CD4-positive, alpha-beta T cell treated with Interleukin-6 for 4 hours (primary cell): ENCODE results near the gene IL17RA.
"Not testable (repeated sequence)": the region's sequence is repeated elsewhere in the genome, so short reads cannot be mapped to it uniquely, and the experiment has no call there.

Experiments used
- DNase-seq: peaks from one replicate; pipeline ENCODE4 v3.0.0-alpha.2; 2020; ENCODE audit warnings: mixed read lengths

IL17RA gene

GRCh38 chr22:17121233-17122195 lies 36.7 kb downstream of the IL17RA start, which contains the start of gene TMEM121B:
Gene TMEM121B, minus strand, starts transcription at chr22:17121360. Its CDS starts 233 bp downstream, at chr22:17121127.
- DNase-seq, result no peak

- no peak for DNase-seq
Observed at GRCh38 chr22:17130199-17130598, 45.4 kb downstream of the IL17RA start.

- no peak for DNase-seq
Observed at GRCh38 chr22:17131686-17132085, 46.9 kb downstream of the IL17RA start.

- no peak for DNase-seq
Observed at GRCh38 chr22:17132112-17132511, 47.3 kb downstream of the IL17RA start.

GRCh38 chr22:17133137-17133536 lies 48.3 kb downstream of the IL17RA start:
- no peak for DNase-seq

- DNase-seq, result no peak
Observed at GRCh38 chr22:17135153-17135760, 50.5 kb downstream of the IL17RA start.

- no peak for DNase-seq
Observed at GRCh38 chr22:17137170-17137569, 52.4 kb downstream of the IL17RA start.

- no peak for DNase-seq
Observed at GRCh38 chr22:17137861-17138425, 53.1 kb downstream of the IL17RA start.

GRCh38 chr22:17138513-17138912 lies 53.7 kb downstream of the IL17RA start:
- DNase-seq, result no peak

- no peak for DNase-seq
Observed at GRCh38 chr22:17140022-17140421, 55.2 kb downstream of the IL17RA start.

GRCh38 chr22:17140826-17141766 lies 56.3 kb downstream of the IL17RA start:
- DNase-seq, result no peak

GRCh38 chr22:17143101-17143500 lies 58.3 kb downstream of the IL17RA start:
- DNase-seq, result no peak

- DNase-seq, result no peak
Observed at GRCh38 chr22:17143826-17144225, 59.0 kb downstream of the IL17RA start.

GRCh38 chr22:17145021-17145680 lies 60.4 kb downstream of the IL17RA start:
- DNase-seq, result no peak

GRCh38 chr22:17147458-17147857 lies 62.7 kb downstream of the IL17RA start:
- DNase-seq, result not testable (repeated sequence)

GRCh38 chr22:17149076-17149815 lies 64.4 kb downstream of the IL17RA start:
- DNase-seq, result no peak

- no peak for DNase-seq
Observed at GRCh38 chr22:17152340-17152739, 67.5 kb downstream of the IL17RA start.

- DNase-seq, result no peak
Observed at GRCh38 chr22:17152971-17153370, 68.2 kb downstream of the IL17RA start.

- no peak for DNase-seq
Observed at GRCh38 chr22:17155941-17156340, 71.1 kb downstream of the IL17RA start.

- no peak for DNase-seq
Observed at GRCh38 chr22:17157714-17158113, 72.9 kb downstream of the IL17RA start.

- no peak for DNase-seq
Observed at GRCh38 chr22:17158176-17158567, 73.4 kb downstream of the IL17RA start.
